LHCN-M2 (cell line): ENCODE data around the gene FIBP. TPM values are rescaled to one million over a fixed set of nuclear protein-coding genes. Genes with fewer than 3 reads are reported as not detected.

Experiments used
- DNase-seq: peaks from one replicate; pipeline ENCODE4 v3.0.0-alpha.2; 2012; ENCODE audit warnings: low read depth
- total RNA-seq: library from RNA; depleted of rRNA; stranded (reverse); fragments of >200 nt; gene quantifications from 2 replicates; pipeline ENCODE4 v1.2.3, GENCODE V29; 2014

Gene FIBP
- total RNA-seq, 1 experiment from 2014 or later, result 165 TPM

DNA sequence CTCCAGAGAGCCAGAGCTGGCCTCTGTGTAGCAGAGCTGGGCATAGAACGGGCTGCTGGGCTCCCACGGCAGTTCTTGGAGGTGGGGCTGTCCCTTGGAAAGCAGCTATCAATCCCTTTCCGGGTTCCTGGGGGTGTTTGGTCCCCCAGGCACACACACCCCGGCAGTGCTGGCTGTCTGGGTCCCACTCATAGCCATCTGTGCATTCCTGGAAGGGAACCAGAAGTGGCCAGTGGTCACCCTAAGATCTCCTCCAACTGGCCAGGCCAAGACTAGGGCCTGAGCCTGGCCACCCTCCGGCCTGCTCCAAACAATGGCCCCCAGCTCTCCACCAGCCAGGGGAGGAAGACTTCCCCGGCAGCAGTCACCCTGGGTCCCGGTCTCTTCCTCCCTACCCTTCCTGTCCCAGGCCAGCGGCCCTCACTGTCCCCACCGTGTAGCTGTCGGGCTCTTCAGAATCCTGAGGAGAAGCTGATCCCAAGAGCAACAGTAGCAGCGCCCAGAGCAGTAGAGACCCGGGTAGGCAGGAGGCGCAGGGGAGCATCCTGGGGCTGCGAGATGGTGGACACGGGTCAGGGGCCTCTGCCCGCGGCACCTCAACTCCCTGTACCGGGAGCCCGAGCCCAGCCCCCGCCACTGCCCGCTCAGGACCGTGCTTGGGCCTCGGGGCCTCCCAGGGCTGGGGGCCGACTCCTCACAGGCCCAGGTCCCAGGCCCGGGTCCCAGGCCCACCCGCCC, 16.3 kb downstream of the FIBP start:
- peak; percentile 57 for DNase-seq

DNA sequence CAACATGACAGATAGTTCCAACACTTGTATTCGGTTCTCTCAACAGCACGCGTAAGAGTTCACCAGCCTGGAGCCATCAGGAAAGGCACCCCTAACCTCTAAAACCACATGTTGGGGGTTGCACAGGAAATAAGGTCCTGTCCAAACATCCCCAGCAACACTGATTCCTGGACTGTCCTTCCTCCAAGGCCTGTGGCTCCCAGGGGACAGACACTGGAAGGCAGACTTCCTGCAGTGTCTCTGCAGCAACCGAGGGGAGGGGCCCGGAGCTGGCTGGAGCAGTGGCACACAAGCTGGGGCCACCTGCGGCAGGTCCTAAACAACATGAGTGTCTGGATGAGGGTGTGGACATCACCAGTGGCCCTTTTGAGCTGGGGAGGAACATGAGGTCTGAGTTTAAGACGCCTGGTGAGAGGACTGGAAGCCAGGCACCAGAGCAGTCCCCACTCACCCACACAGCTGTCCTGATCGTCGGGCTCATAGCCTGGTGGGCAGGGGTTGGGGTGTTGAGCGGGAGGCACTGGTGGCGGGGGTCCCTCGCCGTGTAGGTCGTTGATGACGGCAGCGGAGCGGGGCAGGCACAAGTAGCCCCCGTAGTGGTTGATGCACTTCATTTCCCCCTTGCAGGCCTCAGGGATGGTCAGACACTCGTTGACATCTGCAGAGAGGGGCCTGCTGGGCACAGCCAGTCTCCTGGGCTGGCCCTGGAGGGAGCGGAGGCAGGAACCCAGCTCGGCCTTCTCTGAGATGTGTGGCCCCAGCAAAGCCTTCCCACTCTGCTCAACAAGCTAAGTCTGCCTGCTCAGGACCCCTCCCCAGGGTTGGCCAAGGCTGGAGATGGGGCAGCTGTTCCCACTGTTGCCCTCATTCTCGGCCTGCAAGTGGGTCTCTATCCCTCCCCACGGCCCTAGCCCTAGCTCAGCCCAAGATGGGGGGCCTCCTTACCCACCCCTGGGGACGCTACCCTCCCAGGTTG, 17.3 kb downstream of the FIBP start:
- DNase-seq, result no peak

DNA sequence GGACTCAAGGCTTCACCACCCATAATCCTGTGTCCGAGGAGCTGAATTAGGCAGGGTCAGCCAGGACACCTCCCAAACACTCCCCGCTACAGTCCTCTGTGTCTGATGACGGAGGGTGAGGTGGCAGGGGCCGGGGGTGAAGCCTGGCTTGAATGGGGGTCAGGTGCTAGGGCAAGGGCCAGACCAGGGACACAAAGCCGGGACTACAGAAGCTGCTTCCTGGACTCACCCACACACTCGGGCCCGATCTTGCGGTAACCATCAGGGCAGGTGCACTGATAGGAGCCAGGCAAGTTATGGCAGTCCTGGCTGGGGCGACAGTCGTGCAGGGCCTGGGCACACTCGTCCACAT, 18.0 kb downstream of the FIBP start:
- DNase-seq, result no peak

DNA sequence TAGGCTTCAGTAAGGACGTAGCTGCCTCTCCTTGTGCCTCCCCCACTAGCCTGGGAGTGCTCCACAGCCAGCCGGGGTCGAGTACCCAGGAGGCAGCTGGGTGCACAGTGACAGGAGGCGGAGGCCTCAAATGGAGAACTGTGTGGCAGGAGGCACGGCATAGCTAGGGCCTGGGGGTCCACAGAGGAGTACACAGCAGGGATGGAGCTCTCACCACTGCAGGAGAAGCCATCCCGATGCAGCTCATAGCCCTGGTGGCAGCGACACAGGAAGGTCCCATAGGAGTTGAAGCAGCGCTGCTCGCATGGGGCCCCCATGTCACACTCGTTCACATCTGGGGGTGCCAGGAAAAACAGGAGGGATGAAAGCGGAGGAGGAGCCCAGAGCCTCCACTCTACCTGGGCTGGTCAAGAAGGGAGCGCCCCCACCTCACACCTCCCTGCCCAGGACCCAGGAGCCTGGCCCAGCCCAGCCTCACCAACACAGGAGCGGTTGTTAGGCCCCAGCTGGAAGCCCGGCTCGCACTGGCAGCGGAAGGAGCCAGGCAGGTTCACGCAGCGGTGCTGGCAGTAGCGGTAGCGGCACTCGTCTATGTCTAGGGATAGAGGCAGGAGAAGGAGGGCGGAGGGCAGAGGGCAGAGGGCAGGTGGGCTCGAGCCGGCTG, 18.5 kb downstream of the FIBP start:
- DNase-seq, result no peak

DNA sequence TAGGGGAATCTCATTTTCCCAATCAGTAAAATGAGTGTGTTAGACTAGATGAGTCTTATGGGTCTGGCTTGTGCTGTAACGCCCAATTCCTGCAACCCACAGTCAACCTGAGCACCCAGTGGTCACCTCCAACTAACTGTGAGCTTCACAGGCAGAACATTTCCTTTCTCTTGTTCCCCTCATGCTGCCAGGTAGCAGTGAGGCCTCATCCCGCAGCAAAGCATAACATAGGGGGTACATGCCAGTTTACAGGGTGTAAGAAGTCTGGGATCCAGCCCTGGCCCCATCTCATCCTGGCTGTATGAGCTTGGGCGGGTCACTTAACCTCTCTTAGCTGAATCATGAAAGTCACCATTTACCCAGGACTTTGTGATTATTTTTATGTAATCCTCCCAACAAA, 19.4 kb downstream of the FIBP start:
- no peak for DNase-seq

DNA sequence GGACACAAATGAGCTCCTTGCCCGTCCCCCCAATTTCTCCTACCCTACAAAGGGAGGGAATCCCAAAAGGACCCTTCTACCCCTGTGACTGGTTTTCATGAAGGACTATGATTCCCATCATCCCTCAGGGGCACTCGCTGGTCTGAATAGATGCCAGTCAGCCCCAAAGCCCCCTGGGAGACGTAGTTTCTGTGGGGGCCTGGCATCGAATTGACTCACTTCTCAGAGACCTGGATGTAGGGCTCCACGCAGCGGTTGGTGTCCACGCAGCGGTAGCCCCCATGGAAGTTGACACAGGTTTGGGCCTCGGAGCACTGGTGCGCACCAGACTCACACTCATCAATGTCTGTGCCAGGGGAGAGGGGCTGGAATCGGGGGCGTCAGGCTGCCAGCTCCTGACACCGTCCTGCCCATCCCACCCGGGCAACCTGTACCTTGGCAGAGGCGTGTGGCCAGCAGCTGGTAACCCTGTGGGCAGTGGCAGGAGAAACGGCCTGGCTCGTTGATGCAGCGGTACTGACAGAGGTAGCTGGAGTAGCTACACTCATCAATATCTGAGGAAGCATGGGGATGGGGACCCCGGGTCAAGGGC, 20.1 kb downstream of the FIBP start:
- no peak for DNase-seq

DNA sequence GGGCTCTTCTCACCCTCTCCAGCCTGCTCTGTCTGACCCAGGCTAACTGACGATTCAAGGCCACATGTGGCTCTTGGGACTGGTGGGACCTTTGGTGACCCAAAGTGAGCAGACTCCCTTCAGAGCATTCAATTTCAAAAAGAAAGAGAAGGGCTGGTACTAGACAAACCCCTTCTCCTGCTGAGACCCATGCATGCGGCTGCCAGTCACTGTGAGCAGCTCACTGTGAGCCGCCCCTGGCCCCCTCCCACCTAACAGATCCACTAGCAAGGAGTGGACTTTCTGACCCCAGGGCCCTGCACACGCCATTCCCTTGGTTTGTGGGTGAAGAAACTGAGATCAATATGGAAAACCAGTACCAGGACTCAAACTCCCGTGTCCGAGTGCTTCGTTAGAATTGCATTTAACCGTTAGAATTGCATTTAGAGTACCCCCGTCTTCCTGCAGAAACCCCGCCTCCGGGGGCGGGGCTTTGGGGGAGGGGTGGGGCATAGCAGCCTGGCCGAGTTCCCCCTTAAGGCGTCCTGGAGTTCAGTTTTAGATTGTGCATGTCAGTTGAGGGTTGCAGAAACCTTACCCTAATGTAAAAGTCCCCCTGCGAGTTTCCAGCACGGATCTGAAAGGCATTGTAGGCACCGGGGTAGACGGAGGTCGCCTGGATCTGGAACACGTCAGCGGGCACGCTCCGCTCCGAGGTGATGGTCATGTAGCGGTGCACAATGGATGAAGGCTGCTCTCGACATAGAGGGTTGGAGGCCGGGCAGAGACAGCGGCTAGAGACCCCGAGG, 20.8 kb downstream of the FIBP start:
- DNase-seq, result no peak

DNA sequence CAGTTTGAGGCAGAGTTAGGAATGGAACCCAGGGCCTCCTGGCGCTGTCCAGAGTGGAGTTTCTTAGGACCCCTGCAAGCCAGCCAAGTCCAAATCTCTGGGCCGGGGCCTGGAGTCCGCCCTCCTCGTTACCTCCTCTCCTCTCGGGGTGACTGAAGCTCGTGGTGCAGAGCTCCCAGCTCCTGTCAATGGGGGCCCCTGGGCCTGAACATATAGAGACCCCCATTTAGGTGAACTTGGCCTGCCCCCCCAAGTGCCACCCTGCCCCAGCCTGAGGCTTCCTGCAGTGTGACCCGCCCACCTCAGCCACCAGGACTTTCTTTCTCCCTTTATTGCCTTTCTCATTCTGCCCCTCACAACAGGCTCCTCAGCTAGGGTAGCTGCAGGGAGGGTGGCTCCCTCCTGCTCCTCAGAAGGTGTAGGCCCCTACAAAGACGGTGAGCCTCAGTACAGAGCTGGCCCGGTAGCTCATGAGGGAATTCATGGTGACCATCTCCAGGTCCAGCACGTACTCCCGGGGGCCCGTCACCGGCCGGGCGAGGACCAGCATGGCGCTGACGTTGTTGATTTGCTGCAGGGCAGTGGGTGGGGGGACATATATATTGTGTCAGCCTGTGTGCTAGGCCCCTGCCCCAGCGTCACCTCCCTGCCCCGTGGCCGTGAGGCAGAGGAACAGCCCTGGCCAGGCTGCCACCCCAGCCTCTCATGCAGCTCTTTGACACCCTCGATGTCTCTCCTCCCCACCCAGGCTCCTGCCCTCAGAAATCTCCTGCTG, 21.6 kb downstream of the FIBP start:
- DNase-seq, result no peak

DNA sequence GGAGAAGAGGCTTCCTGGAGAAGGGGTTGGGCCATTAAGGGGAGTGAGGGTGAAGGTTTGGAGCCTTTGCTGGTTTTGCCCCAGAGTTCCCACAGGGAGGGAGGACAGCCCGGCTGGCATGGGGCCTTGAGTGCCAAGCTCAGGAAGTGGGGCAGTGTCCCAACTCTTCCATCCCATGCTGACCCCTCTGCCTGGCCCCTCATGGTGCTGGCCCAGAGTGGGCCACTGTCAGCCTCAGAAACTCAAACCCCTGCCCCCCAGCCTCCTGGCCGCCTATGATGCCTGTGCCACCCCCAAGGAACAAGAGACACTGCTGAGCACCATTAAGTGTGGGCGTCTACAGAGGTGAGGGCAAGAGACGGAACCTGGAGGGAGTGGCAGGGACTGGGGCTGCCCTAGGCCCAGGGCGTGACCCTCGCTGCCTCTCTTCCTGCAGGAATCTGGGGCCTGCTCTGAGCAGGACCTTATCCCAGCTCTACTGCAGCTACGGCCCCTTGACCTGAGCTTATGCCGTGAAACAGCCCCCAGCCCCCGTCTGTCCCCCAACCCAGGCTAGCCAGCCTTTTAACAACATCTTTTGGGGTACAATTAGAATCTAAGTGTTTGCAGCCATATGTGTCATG, 22.6 kb downstream of the FIBP start:
- DNase-seq, result no peak

DNA sequence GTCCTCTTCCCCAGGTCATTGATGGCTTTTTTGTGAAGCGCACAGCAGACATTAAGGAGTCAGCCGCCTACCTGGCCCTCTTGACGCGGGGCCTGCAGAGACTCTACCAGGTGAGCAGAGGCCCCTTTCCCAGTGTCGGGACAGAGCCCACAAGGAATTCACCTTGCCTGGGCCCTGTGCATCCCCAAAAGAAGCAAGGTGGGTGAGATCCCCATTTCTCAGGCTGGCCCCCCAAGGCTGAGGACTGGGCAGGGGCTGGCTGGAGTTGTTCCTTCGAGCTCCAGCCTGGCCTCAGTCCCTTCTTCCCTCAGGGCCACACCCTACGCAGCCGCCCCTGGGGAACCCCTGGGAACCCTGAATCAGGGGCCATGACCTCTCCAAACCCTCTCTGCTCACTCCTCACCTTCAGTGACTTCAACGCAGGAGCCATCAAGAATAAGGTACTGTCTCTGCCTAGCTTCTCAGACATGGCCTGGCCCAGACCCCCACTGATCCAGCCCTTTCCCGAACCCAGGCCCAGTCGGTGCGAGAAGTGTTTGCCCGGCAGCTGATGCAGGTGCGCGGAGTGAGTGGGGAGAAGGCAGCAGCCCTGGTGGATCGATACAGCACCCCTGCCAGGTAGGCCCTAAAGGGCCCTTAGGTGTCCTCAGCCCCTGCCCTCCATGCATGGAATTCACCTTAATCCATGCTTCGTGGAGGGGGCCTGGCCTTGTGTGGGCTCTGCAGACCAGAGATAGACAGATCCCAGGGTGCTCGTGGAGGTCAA, 23.4 kb downstream of the FIBP start:
- no peak for DNase-seq

DNA sequence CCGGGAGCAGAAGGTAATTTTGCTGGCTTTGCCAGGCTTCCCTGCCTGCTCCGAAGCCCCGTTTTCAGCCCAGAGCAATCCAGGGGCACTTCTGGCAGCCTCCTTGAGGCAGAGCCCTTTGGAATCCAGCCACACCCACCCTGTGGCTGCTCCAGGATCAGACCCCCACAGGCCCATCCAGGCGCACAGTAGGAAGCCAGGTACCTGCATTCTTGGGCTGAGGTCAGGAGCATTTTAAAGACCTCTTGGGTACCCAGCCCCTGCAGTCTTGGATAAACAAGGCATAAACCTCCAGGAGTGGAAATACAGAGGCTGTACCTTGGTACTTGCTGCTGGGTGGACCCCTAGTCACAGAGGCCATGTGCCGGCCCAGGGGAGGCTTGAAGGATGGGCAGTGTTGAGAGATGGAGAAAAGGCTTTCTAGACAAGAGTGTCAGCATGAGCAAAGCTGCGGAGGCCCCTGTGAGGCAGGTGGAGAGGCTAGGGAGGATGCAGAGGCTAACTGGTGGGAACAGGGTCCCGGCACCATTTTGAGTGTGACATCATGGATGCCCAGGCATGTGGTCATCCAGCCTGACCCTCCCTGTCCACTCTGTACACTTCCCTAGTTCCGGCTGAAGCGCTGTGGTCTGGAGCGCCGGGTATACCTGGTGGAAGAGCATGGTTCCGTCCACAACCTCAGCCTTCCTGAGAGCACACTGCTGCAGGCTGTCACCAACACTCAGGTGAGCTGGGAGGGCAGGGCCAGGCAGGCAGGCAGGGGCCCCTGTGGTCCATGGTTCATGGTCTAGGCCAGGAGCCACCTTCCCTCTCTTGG, 24.2 kb downstream of the FIBP start:
- no peak for DNase-seq

DNA sequence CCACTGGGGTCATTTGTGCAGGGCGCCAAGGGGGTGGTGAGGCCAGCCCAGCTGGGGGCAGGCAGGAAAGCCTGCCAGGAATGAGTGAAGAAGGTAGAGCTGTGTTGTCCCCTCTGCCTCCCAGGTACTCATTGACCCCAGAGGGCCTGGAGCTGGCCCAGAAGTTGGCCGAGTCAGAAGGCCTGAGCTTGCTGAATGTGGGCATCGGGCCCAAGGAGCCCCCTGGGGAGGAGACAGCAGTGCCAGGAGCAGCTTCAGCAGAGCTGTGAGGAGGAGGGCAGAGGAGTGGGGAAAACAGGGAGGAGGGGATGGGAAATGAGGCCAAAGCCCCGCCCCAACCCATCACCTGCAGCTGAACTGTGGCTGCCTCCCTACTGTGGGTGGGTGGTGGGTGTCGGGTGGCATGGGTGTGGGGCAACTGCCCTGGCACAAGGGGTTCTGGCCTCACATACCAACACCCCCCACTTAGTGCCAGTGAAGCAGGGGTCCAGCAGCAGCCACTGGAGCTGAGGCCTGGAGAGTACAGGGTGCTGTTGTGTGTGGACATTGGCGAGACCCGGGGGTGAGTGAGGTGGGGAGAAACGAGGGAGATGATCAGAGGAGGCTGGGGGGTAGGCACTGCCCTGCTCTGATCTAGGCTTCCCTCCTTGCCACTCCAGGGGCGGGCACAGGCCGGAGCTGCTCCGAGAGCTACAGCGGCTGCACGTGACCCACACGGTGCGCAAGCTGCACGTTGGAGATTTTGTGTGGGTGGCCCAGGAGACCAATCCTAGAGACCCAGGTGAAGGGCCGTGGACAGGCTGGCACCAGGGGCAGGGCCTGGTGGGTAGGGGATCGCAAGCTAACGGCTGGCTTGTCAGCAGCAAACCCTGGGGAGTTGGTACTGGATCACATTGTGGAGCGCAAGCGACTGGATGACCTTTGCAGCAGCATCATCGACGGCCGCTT, 25.1 kb downstream of the FIBP start:
- no peak for DNase-seq

DNA sequence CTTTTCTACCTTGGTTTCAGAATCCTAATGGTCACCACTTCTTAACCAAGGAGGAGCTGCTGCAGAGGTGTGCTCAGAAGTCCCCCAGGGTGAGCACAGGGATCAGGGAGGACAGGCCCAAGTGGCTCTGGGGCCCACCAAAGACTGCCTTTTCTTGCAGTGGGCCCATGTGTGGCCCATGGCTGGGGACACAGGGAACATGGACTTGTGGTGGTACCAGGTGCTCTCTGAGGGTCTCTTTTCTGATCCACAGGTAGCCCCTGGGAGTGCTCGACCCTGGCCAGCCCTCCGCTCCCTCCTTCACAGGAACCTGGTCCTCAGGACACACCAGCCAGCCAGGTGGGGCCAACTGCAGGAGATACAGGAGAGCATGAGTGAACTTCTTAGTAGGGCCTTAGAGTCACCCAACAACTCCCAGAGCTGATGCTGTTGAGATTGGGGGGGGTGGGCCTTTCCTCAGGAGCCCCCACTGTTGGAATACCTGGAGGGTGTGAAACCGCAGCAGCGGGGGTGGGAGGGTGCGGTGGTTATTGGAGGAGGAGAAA, 26.0 kb downstream of the FIBP start:
- no peak for DNase-seq

DNA sequence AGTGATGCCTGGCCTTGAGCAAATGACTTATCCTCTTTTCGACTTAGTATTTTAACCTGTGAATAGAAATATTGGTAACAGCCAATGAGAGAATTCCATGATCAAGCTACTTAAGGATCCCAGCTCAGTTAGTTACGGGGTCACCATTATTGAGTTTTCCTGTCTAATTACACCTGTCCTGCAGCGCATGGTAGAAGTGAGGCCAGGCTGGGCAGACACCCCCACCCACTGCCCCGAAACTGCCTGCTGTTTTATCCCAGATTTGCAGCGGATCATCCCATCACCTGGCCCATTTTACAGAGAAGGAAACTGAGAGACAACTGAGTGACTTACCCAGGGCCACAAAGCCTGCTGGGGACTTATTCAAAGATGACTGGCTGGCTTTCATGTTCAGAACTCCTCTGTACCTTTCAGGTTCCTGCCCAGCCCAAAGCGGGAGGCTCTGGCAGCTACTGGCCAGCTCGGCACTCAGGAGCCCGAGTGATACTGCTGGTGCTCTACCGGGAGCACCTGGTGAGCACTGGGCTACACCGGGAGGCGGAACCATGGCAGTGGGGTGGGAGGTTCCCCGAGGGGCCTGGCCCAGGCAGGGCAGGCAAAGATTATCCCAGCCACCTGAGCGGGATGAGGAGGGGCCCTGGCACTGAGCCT, 26.6 kb downstream of the FIBP start:
- DNase-seq, result no peak

DNA sequence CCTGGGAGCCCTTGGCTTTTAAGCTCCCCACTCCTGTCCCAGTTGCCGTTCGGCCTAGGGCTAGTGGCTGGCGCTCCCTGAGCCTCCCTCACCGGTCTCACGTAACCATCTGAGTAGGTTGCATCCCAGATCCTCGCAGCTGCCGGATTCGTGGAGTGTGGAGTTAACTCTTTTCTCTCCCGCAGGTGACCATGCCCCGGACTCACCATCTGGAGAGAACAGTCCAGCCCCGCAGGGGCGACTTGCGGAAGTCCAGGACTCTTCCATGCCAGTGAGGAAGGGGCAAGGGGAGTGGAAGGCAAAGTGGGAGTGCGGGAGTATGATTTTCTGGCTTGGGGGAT, 27.1 kb downstream of the FIBP start:
- no peak for DNase-seq
